Transverse colon (tissue), 3 donors: ENCODE data around the gene CWC25.
"Not testable (repeated sequence)": the region's sequence is repeated elsewhere in the genome, so short reads cannot be mapped to it uniquely, and the experiment has no call there.

Source experiments
- CTCF ChIP-seq, 5 experiments: fragments of 200-600 bp in 3 of 5; fragments of 450-650 bp in 2 of 5; sonication (generic) in 3 of 5; IDR thresholded peaks; 1 replicate in 2 of 5; 2 replicates in 3 of 5; pipeline ENCODE4 v1.5.1; 2016 to 2017; ENCODE audit warnings: antibody characterized with exemption in 5 of 5, inconsistent platforms in 3 of 5, mild to moderate bottlenecking in 2 of 5, moderate library complexity in 1 of 5
- POLR2A ChIP-seq: fragments of 450-650 bp; IDR thresholded peaks from one replicate; pipeline ENCODE4 v1.6.1; 2016; ENCODE audit warnings: antibody characterized with exemption, mild to moderate bottlenecking, moderate library complexity

GRCh38 chr17:38787999-38788398, 37.1 kb downstream of the CWC25 start:
- not testable (repeated sequence) for TF ChIP-seq CTCF (IDR thresholded peaks at IDR 0.05); POLR2A
